H9 (cell line): ENCODE results near the gene TBC1D3B. TPM values are rescaled to one million over a fixed set of nuclear protein-coding genes. Genes with fewer than 3 reads are reported as not detected.
A peak's percentile ranks its signal among the peaks of the same experiment; 100 is the strongest.
"Not testable (repeated sequence)": the region's sequence is repeated elsewhere in the genome, so short reads cannot be mapped to it uniquely, and the experiment has no call there.

Experiments
- DNase-seq: peaks from one replicate; pipeline ENCODE4 v3.0.0-alpha.2; 2017
- H2AFZ ChIP-seq: one replicate; pipeline ENCODE4 v1.6.1; 2013; ENCODE audit warnings: mild to moderate bottlenecking, low read length, control low read depth, moderate library complexity
- H2AK5ac ChIP-seq: 2 replicates; pipeline ENCODE4 v1.6.1; 2013; ENCODE audit warnings: low read length, control low read depth, mixed read lengths; ENCODE audit not compliant: insufficient read length
- H2BK120ac ChIP-seq: one replicate; pipeline ENCODE4 v1.6.1; 2013; ENCODE audit warnings: low read depth, mild to moderate bottlenecking, low read length, control low read depth, inconsistent platforms; ENCODE audit not compliant: poor library complexity, severe bottlenecking
- H2BK12ac ChIP-seq: 2 replicates; pipeline ENCODE4 v1.6.1; 2013; ENCODE audit warnings: low read length, control low read depth, mixed read lengths, low read depth; ENCODE audit not compliant: insufficient read length
- H2BK15ac ChIP-seq: 2 replicates; pipeline ENCODE4 v1.6.1; 2013; ENCODE audit warnings: low read depth, low read length, control low read depth
- H2BK20ac ChIP-seq: one replicate; pipeline ENCODE4 v1.6.1; 2013; ENCODE audit warnings: low read depth, mild to moderate bottlenecking, low read length, control low read depth, inconsistent platforms; ENCODE audit not compliant: poor library complexity, severe bottlenecking
- H2BK5ac ChIP-seq: 2 replicates; pipeline ENCODE4 v1.6.1; 2013; ENCODE audit warnings: low read length, control low read depth, mixed read lengths; ENCODE audit not compliant: insufficient read length
- H3K14ac ChIP-seq: 2 replicates; pipeline ENCODE4 v1.6.1; 2013; ENCODE audit warnings: low read length, control low read depth; ENCODE audit not compliant: insufficient read depth
- H3K18ac ChIP-seq: 2 replicates; pipeline ENCODE4 v1.6.1; 2013; ENCODE audit warnings: low read depth, mild to moderate bottlenecking, mixed read lengths, low read length, control low read depth; ENCODE audit not compliant: insufficient read length
- H3K23ac ChIP-seq: 2 replicates; pipeline ENCODE4 v1.6.1; 2013; ENCODE audit warnings: low read length, control low read depth, mixed read lengths, low read depth; ENCODE audit not compliant: insufficient read length
- H3K23me2 ChIP-seq: 2 replicates; pipeline ENCODE4 v1.6.1; 2013; ENCODE audit warnings: low read depth, mild to moderate bottlenecking, mixed read lengths, low read length, control low read depth; ENCODE audit not compliant: insufficient read length, poor library complexity, severe bottlenecking
- H3K27ac ChIP-seq: 2 replicates; pipeline ENCODE4 v1.5.1; 2013; ENCODE audit warnings: low read length, control low read depth, mixed read lengths, low read depth; ENCODE audit not compliant: insufficient read length
- H3K27me3 ChIP-seq: 2 replicates; pipeline ENCODE4 v1.6.1; 2013; ENCODE audit warnings: low read length, control low read depth, inconsistent platforms; ENCODE audit not compliant: insufficient read depth
- H3K4ac ChIP-seq: 2 replicates; pipeline ENCODE4 v1.6.1; 2013; ENCODE audit warnings: low read depth, mild to moderate bottlenecking, control low read depth, inconsistent platforms, low read length, moderate library complexity
- H3K4me1 ChIP-seq: 2 replicates; pipeline ENCODE4 v1.6.1; 2013; ENCODE audit warnings: low read length, control low read depth, inconsistent platforms; ENCODE audit not compliant: insufficient read depth
- H3K4me2 ChIP-seq: 2 replicates; pipeline ENCODE4 v1.6.1; 2013; ENCODE audit warnings: low read length, control low read depth, mixed read lengths; ENCODE audit not compliant: insufficient read length, insufficient read depth
- H3K56ac ChIP-seq: 2 replicates; pipeline ENCODE4 v1.6.1; 2013; ENCODE audit warnings: low read depth, mild to moderate bottlenecking, mixed read lengths, low read length, control low read depth; ENCODE audit not compliant: insufficient read length
- H3K79me1 ChIP-seq: 2 replicates; pipeline ENCODE4 v1.6.1; 2013; ENCODE audit warnings: low read depth, mild to moderate bottlenecking, moderate library complexity, low read length, control low read depth, inconsistent platforms; ENCODE audit not compliant: insufficient read depth, poor library complexity, severe bottlenecking
- H3K79me2 ChIP-seq: 2 replicates; pipeline ENCODE4 v1.6.1; 2013; ENCODE audit warnings: low read length, control low read depth, inconsistent platforms; ENCODE audit not compliant: insufficient read depth
- H3K9ac ChIP-seq: 2 replicates; pipeline ENCODE4 v1.6.1; 2013; ENCODE audit warnings: low read length, control low read depth, mixed read lengths; ENCODE audit not compliant: insufficient read length; ENCODE audit errors: extremely low read depth
- H3K9me3 ChIP-seq: one replicate; pipeline ENCODE4 v1.6.1; 2013; ENCODE audit warnings: low read depth, low read length, inconsistent platforms; ENCODE audit not compliant: control insufficient read depth
- H3T11ph ChIP-seq: one replicate; pipeline ENCODE4 v1.6.1; 2013; ENCODE audit warnings: mild to moderate bottlenecking, low read length, control low read depth, inconsistent platforms
- H4K20me1 ChIP-seq: one replicate; pipeline ENCODE4 v1.6.1; 2013; ENCODE audit not compliant: control insufficient read depth, insufficient read length, insufficient read depth
- H4K5ac ChIP-seq: 2 replicates; pipeline ENCODE4 v1.6.1; 2013; ENCODE audit warnings: low read depth, mild to moderate bottlenecking, mixed read lengths, low read length, control low read depth; ENCODE audit not compliant: insufficient read length
- H4K8ac ChIP-seq: replicated peaks from 2 replicates; pipeline ENCODE4 v1.6.1; 2013; ENCODE audit warnings: low read length, control low read depth, mixed read lengths, low read depth; ENCODE audit not compliant: insufficient read length
- H4K91ac ChIP-seq: 2 replicates; pipeline ENCODE4 v1.6.1; 2013; ENCODE audit warnings: low read depth, mild to moderate bottlenecking, moderate library complexity, mixed read lengths, low read length, control low read depth; ENCODE audit not compliant: insufficient read length
- H3K27ac Mint-ChIP-seq, 3 experiments: 2 replicates in 2 of 3; 3 replicates in 1 of 3; pipeline ENCODE4 v1.8.0; 2020 to 2021; ENCODE audit warnings: mixed read lengths in 3 of 3, mild to moderate bottlenecking in 1 of 3, moderate library complexity in 1 of 3
- H3K27me3 Mint-ChIP-seq: 2 replicates; pipeline ENCODE4 v1.8.0; 2021; ENCODE audit warnings: low read depth, mild to moderate bottlenecking, moderate library complexity, mixed read lengths
- H3K36me3 Mint-ChIP-seq, 3 experiments: 2 replicates in 2 of 3; 3 replicates in 1 of 3; pipeline ENCODE4 v1.8.0; 2020 to 2021; ENCODE audit warnings: low read depth in 3 of 3, mixed read lengths in 3 of 3; ENCODE audit not compliant: insufficient read depth in 1 of 3
- H3K4me1 Mint-ChIP-seq, 2 experiments: 2 replicates each; pipeline ENCODE4 v1.8.0; 2020; ENCODE audit warnings: mixed read lengths in 2 of 2
- H3K4me3 Mint-ChIP-seq, 2 experiments: 2 replicates in 1 of 2; 3 replicates in 1 of 2; pipeline ENCODE4 v1.8.0; 2020 to 2021; ENCODE audit warnings: mild to moderate bottlenecking in 2 of 2, mixed read lengths in 2 of 2, moderate library complexity in 1 of 2
- H3K9me3 Mint-ChIP-seq, 2 experiments: 2 replicates in 1 of 2; 3 replicates in 1 of 2; pipeline ENCODE4 v1.8.0; 2020; ENCODE audit warnings: mild to moderate bottlenecking in 2 of 2, mixed read lengths in 2 of 2, moderate library complexity in 1 of 2
- WGBS: extraction: QIAGEN DNeasy Blood & Tissue Kit; methylation state at CpG from one replicate; pipeline ENCODE4 v1.1.7; 2013; ENCODE audit warnings: missing lambda C conversion rate, low lambda C conversion rate, mixed read lengths; ENCODE audit not compliant: insufficient read length; ENCODE audit errors: extremely low coverage; 5-methylcytosine and 5-hydroxymethylcytosine counted together
- total RNA-seq: library from RNA; stranded (reverse); gene quantifications from 2 replicates; pipeline ENCODE4 v1.2.1, GENCODE V29; 2021

The TBC1D3B gene
- total RNA-seq, 1 experiment from 2014 or later: 8.8 TPM

DNA sequence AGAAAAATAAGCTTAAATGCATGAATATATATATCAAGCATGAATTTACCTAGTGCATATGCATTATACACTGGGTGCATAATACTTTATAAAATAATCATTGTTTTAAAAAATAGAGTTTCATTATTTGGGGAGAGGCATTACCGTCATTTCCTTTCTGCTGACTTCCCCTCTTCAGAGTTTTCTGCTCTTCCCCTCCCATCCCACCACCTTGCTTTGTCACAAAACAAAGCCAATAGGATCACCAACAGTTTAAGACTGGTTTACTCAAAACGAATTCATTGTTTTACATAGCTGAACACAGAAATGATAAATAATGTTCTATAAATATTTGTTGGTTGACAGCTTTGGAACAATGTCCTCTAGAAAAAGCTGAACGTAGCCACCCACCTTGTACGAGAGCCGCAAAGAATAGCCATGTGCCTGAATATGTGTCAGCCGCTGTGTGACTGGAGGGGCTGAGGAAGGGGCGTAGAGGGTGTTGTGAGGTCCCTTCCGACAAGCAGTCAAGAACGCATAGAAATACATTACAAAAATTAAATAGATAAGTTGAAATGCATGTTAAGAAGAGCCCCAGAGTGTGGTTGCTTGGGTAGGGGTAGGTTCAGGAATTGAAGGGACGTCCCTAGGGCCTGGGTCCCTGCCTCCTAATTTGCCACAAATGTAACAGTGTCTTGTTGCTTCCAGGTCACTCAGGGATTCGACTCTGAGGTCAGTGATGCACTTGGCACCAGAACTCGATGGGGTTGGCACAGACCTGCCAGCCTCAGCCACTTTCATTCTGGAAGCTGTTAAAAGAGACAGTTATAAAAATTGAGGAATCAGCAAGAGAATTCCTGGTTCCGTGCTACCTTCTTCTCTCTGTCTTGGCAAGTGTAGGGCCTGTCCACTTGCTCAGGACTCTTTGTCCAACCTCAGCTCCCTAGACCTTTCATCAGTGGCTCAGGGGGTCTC, 10.7 kb upstream of the TBC1D3B start:
- H3K23ac ChIP-seq, H3T11ph ChIP-seq, H3K27ac ChIP-seq, H4K5ac ChIP-seq, H3K27me3 ChIP-seq, H2BK12ac ChIP-seq, H3K79me1 ChIP-seq, H3K4me3 Mint-ChIP-seq, H3K4ac ChIP-seq, H4K20me1 ChIP-seq, H3K9me3 ChIP-seq, H3K79me2 ChIP-seq, H3K56ac ChIP-seq, H2AFZ ChIP-seq, H2BK15ac ChIP-seq, H3K9me3 Mint-ChIP-seq, H3K18ac ChIP-seq, H3K36me3 Mint-ChIP-seq, H3K14ac ChIP-seq, H3K4me1 Mint-ChIP-seq, H4K91ac ChIP-seq, H2BK20ac ChIP-seq, H2BK120ac ChIP-seq, H3K4me2 ChIP-seq, H3K9ac ChIP-seq, H2BK5ac ChIP-seq, H3K4me1 ChIP-seq, H4K8ac ChIP-seq, H2AK5ac ChIP-seq, DNase-seq: not testable (repeated sequence)
- H3K23me2 ChIP-seq: peaks cover 15% of the 10 kb centered on the region
- no CpG with 5 or more reads among the region's 13 CpGs for WGBS
- H3K27me3 Mint-ChIP-seq: peaks cover 26% of the 10 kb centered on the region
- peak overlapping the region in 2 of 3 experiments; percentile 11 to 24; a peak in 2 of 7 replicates for H3K27ac Mint-ChIP-seq
